Vagina (tissue), 2 donors: ENCODE data around the gene ENO3.

ENCODE experiments used
- CTCF ChIP-seq, 3 experiments: fragments of 450-650 bp in 2 of 3; fragments of 200-600 bp in 1 of 3; sonication (generic) in 1 of 3; IDR thresholded peaks; one replicate each; pipeline ENCODE4 v1.5.1; 2017 to 2019; ENCODE audit warnings: antibody characterized with exemption in 3 of 3, mild to moderate bottlenecking in 2 of 3, moderate library complexity in 2 of 3
- POLR2AphosphoS5 ChIP-seq, 2 donors: sonication (generic); formaldehyde crosslinking; IDR thresholded peaks; one replicate each; pipeline ENCODE4 v1.9.0; 2017; ENCODE audit warnings: antibody characterized with exemption in 2 of 2, mild to moderate bottlenecking in 2 of 2, low read depth in 1 of 2; ENCODE audit not compliant: insufficient read depth in 1 of 2

GRCh38 chr17:4950075-4950745, 709 bp upstream of the ENO3 start:
- TF ChIP-seq CTCF (IDR thresholded peaks at IDR 0.05) = no peak
- TF ChIP-seq POLR2AphosphoS5 (IDR thresholded peaks at IDR 0.05; ENCODE audit: insufficient read depth in 1 of 2, low read depth in 1 of 2) = peak in 1 of 2 donors; percentile 51
